Parathyroid adenoma (tissue), 2 donors: ENCODE data around the gene OPCML.

Experiments
- H2AFZ ChIP-seq: fragments of 300-600 bp; sonication (generic); one replicate; pipeline ENCODE4 v1.7.0; 2017; ENCODE audit warnings: antibody characterized with exemption, mild to moderate bottlenecking
- H3K27ac ChIP-seq: fragments of 300-600 bp; sonication (generic); one replicate; pipeline ENCODE4 v1.7.0; 2017
- H3K27me3 ChIP-seq: fragments of 300-600 bp; sonication (generic); one replicate; pipeline ENCODE4 v1.7.0; 2017; ENCODE audit warnings: low read length; ENCODE audit not compliant: control insufficient read depth, insufficient read depth
- H3K36me3 ChIP-seq: fragments of 300-600 bp; sonication (generic); one replicate; pipeline ENCODE4 v1.7.0; 2017; ENCODE audit warnings: low read length; ENCODE audit not compliant: control insufficient read depth, insufficient read depth
- H3K4me1 ChIP-seq: fragments of 300-600 bp; sonication (generic); one replicate; pipeline ENCODE4 v1.7.0; 2017; ENCODE audit warnings: control low read depth
- H3K4me2 ChIP-seq: fragments of 300-600 bp; sonication (generic); one replicate; pipeline ENCODE4 v1.7.0; 2017; ENCODE audit warnings: low read length
- H3K4me3 ChIP-seq: fragments of 300-600 bp; sonication (generic); one replicate; pipeline ENCODE4 v1.7.0; 2017; ENCODE audit warnings: low read depth, low read length
- H3K79me2 ChIP-seq: fragments of 300-600 bp; sonication (generic); one replicate; pipeline ENCODE4 v1.7.0; 2017; ENCODE audit warnings: control low read depth
- H3K9ac ChIP-seq: fragments of 300-600 bp; sonication (generic); one replicate; pipeline ENCODE4 v1.7.0; 2017; ENCODE audit warnings: mild to moderate bottlenecking
- H3K9me3 ChIP-seq: fragments of 300-600 bp; sonication (generic); one replicate; pipeline ENCODE4 v1.7.0; 2017; ENCODE audit warnings: low read length; ENCODE audit not compliant: control insufficient read depth
- CTCF ChIP-seq: fragments of 300-600 bp; sonication (generic); IDR thresholded peaks from one replicate; pipeline ENCODE4 v1.7.0; 2017; ENCODE audit warnings: antibody characterized with exemption, mild to moderate bottlenecking
- donor health status: primary hyperparathyroidism.

The OPCML gene

GRCh38 chr11:133238027-133238426, 294.3 kb downstream of the OPCML start:
- H3K9ac ChIP-seq, result no peak overlapping the region
- H3K4me1 ChIP-seq, result no peaks in the 10 kb centered on the region
- no peak for TF ChIP-seq CTCF
- H3K79me2 ChIP-seq, result no peaks in the 10 kb centered on the region
- H3K27ac ChIP-seq, result no peak overlapping the region
- H3K27me3 ChIP-seq, result no peaks in the 10 kb centered on the region
- no peak overlapping the region for H3K4me2 ChIP-seq
- no peaks in the 10 kb centered on the region for H3K9me3 ChIP-seq
- H3K36me3 ChIP-seq, result no peaks in the 10 kb centered on the region
- no peak overlapping the region for H2AFZ ChIP-seq
- no peak overlapping the region for H3K4me3 ChIP-seq

- Histone ChIP-seq H3K27me3 (no peaks in the 10 kb centered on the region), H3K36me3 (no peaks in the 10 kb centered on the region), H3K4me1 (no peaks in the 10 kb centered on the region), H3K27ac (no peak overlapping the region), H3K4me3 (no peak overlapping the region), H3K4me2 (no peak overlapping the region), H3K79me2 (no peaks in the 10 kb centered on the region), H3K9me3 (no peaks in the 10 kb centered on the region), H3K9ac (no peak overlapping the region), H2AFZ (no peak overlapping the region)
- no peak for TF ChIP-seq CTCF
Measured at GRCh38 chr11:133235381-133235780, 296.9 kb downstream of the OPCML start.

- H3K4me2 ChIP-seq, result no peak overlapping the region
- no peak overlapping the region for H2AFZ ChIP-seq
- H3K36me3 ChIP-seq, result no peaks in the 10 kb centered on the region
- H3K79me2 ChIP-seq, result no peaks in the 10 kb centered on the region
- H3K27ac ChIP-seq, result no peak overlapping the region
- H3K9ac ChIP-seq, result no peak overlapping the region
- no peak for TF ChIP-seq CTCF
- no peak overlapping the region for H3K4me3 ChIP-seq
- no peaks in the 10 kb centered on the region for H3K9me3 ChIP-seq
- H3K4me1 ChIP-seq, result no peaks in the 10 kb centered on the region
- H3K27me3 ChIP-seq, result no peaks in the 10 kb centered on the region
Measured at GRCh38 chr11:133234883-133235282, 297.4 kb downstream of the OPCML start.

GRCh38 chr11:133232665-133233064, 299.6 kb downstream of the OPCML start:
- no peak overlapping the region for H2AFZ ChIP-seq
- no peaks in the 10 kb centered on the region for H3K27me3 ChIP-seq
- no peak overlapping the region for H3K9ac ChIP-seq
- no peaks in the 10 kb centered on the region for H3K4me1 ChIP-seq
- H3K79me2 ChIP-seq, result no peaks in the 10 kb centered on the region
- no peaks in the 10 kb centered on the region for H3K9me3 ChIP-seq
- H3K4me2 ChIP-seq, result no peak overlapping the region
- TF ChIP-seq CTCF, result no peak
- no peaks in the 10 kb centered on the region for H3K36me3 ChIP-seq
- H3K4me3 ChIP-seq, result no peak overlapping the region
- H3K27ac ChIP-seq, result no peak overlapping the region

GRCh38 chr11:133230431-133230830, 301.9 kb downstream of the OPCML start:
- no peaks in the 10 kb centered on the region for H3K4me1 ChIP-seq

More at GRCh38 chr11:133230431-133230830, 301.9 kb downstream of the OPCML start:
- no peaks in the 10 kb centered on the region for H3K79me2 ChIP-seq
- no peak overlapping the region for H2AFZ ChIP-seq
- no peak overlapping the region for H3K4me2 ChIP-seq
- no peak overlapping the region for H3K9ac ChIP-seq
- no peaks in the 10 kb centered on the region for H3K27me3 ChIP-seq
- H3K27ac ChIP-seq, result no peak overlapping the region
- TF ChIP-seq CTCF, result no peak
- no peaks in the 10 kb centered on the region for H3K36me3 ChIP-seq
- H3K9me3 ChIP-seq, result no peaks in the 10 kb centered on the region
- H3K4me3 ChIP-seq, result no peak overlapping the region
